SU-DHL-6 (cell line): ENCODE results near the gene GSK3A.

Experiments used
- H2AFZ ChIP-seq: fragments of 200-600 bp; sonication (generic); 2 replicates; pipeline ENCODE4 v1.6.1; 2014; ENCODE audit warnings: low read depth, mild to moderate bottlenecking, moderate library complexity, mixed read lengths, antibody characterized with exemption, low read length; ENCODE audit not compliant: severe bottlenecking
- H3F3A ChIP-seq: fragments of 200-600 bp; shearing (Covaris generic); 2 replicates; pipeline ENCODE4 v1.6.0; 2016; ENCODE audit warnings: antibody characterized with exemption, mild to moderate bottlenecking; ENCODE audit not compliant: insufficient read depth
- H3K27ac ChIP-seq: fragments of 200-600 bp; sonication (generic); 2 replicates; pipeline ENCODE4 v1.5.1; 2016; ENCODE audit warnings: low read depth, mild to moderate bottlenecking, low read length, moderate library complexity, mixed read lengths
- H3K27me3 ChIP-seq: fragments of 200-600 bp; sonication (generic), shearing (Covaris generic); 2 replicates; pipeline ENCODE4 v1.6.0; 2014; ENCODE audit warnings: mild to moderate bottlenecking, low read length
- H3K36me3 ChIP-seq: fragments of 200-600 bp; sonication (generic); 2 replicates; pipeline ENCODE4 v1.6.1; 2014; ENCODE audit warnings: mild to moderate bottlenecking, low read length, mixed read lengths
- H3K4me2 ChIP-seq: fragments of 300-600, 200-600 bp; shearing (Covaris generic), sonication (generic); 2 replicates; pipeline ENCODE4 v1.6.0; 2014; ENCODE audit warnings: low read length, low read depth, mild to moderate bottlenecking; ENCODE audit not compliant: poor library complexity, severe bottlenecking
- H3K4me3 ChIP-seq: fragments of 200-600 bp; sonication (generic); 2 replicates; pipeline ENCODE4 v1.5.1; 2014; ENCODE audit warnings: antibody characterized with exemption, low read length, mild to moderate bottlenecking, mixed read lengths; ENCODE audit not compliant: insufficient read depth, poor library complexity, severe bottlenecking
- H3K79me2 ChIP-seq: fragments of 200-600 bp; sonication (generic); 2 replicates; pipeline ENCODE4 v1.6.1; 2014; ENCODE audit warnings: mild to moderate bottlenecking, low read length, moderate library complexity; ENCODE audit not compliant: insufficient read depth
- H3K9ac ChIP-seq: fragments of 200-600 bp; sonication (generic); 2 replicates; pipeline ENCODE4 v1.7.0; 2014; ENCODE audit warnings: mild to moderate bottlenecking, low read length
- H3K9me2 ChIP-seq: fragments of 200-600 bp; sonication (generic); replicated peaks from 2 replicates; pipeline ENCODE4 v1.6.1; 2014; ENCODE audit warnings: low read length; ENCODE audit not compliant: insufficient read depth
- H3K9me3 ChIP-seq: fragments of 200-600 bp; sonication (generic); 2 replicates; pipeline ENCODE4 v1.6.1; 2014; ENCODE audit warnings: low read length, mixed read lengths; ENCODE audit not compliant: insufficient read depth
- H4K20me1 ChIP-seq: fragments of 200-600 bp; sonication (generic); 2 replicates; pipeline ENCODE4 v1.6.1; 2014; ENCODE audit warnings: low read depth, mild to moderate bottlenecking, antibody characterized with exemption, low read length, moderate library complexity, mixed read lengths
- EZH2phosphoT487 ChIP-seq: fragments of 200-600 bp; sonication (generic), shearing (Covaris generic); conservative IDR thresholded peaks from 2 replicates; pipeline ENCODE4 v1.6.1; 2018; ENCODE audit warnings: mild to moderate bottlenecking, antibody characterized with exemption, low read length, moderate library complexity, mixed read lengths
- TF ChIP-seq, protein P1 (sequence below): fragments of 200-600 bp; sonication (generic); IDR thresholded peaks from one replicate; pipeline ENCODE4 v1.5.1; 2017; ENCODE audit warnings: antibody characterized with exemption, mild to moderate bottlenecking, low read length, moderate library complexity; ENCODE audit not compliant: insufficient read depth, poor library complexity, severe bottlenecking

GSK3A gene

DNA sequence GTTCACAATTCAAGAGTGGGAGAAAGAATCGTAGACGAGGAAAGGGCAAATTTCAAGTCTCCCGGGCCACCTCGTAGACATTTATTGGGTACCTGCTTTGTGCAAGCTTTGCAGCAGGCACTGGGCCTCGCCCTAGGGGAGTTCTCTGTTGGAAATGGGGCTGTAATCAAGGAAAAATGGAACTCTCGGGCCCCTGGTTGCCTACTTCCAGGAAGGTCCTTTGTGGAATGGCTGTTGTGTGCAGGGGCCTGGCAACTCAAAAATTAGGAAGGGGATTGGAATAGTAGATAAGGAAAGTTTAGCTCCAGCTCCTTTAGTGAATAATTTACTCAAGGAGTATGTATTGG lies 21.7 kb downstream of the GSK3A start:
- TF ChIP-seq EZH2phosphoT487, result no peak
- TF ChIP-seq, protein P1, sequence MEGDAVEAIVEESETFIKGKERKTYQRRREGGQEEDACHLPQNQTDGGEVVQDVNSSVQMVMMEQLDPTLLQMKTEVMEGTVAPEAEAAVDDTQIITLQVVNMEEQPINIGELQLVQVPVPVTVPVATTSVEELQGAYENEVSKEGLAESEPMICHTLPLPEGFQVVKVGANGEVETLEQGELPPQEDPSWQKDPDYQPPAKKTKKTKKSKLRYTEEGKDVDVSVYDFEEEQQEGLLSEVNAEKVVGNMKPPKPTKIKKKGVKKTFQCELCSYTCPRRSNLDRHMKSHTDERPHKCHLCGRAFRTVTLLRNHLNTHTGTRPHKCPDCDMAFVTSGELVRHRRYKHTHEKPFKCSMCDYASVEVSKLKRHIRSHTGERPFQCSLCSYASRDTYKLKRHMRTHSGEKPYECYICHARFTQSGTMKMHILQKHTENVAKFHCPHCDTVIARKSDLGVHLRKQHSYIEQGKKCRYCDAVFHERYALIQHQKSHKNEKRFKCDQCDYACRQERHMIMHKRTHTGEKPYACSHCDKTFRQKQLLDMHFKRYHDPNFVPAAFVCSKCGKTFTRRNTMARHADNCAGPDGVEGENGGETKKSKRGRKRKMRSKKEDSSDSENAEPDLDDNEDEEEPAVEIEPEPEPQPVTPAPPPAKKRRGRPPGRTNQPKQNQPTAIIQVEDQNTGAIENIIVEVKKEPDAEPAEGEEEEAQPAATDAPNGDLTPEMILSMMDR, result no peak
- H2AFZ ChIP-seq, result no peak overlapping the region

DNA sequence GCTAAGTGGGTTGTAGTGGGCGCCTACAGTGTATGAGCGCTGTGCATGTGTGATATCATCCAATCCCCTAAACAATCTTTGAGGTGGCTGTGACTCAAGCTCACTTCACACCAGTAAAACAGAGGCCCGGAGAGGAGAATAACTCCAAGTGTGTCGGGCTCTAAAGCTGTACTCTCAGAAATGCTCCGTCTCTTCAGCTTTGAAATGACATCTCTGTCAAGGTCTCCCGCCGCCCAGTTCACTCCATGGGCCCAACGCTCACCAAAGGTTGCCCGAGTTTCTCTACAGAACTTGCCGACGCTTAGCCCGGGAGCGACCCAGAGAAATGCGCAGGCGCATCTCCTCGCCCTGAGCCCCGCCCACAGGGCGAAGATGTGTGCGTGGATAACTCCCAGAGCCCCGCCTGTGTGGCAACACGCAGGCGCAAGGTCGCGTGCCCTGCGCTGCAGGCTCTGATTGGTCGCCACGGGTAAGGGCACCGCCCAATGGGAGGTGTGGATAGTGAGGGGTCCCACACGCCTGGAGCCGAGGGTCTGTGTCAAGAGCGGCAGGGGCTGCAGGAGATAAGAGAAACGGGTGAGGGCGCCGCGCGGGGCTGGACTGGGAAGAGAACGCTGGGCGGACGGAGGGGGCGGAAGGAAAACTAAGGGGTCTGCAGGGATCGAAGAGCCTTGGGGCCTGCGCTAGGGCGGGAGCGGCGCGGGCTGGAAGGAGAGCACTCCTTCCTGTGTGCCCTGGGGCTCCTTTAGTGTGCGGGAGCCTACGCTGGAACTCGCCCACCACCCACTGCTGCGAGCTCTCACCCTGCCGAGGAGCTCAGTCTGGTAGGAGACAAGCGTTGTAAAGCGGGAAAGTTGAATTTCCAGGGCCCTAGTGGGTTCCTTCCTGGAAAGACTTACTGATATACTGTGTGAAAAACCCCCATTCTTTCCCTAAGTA lies 22.3 kb downstream of the GSK3A start, which contains the start of gene ZNF526:
TSS of gene ZNF526 (plus strand) at position 501 of the 939 bp plus-strand sequence. CDS start 4,092 bp downstream, outside the sequence.
- Histone ChIP-seq H4K20me1 (no peaks in the 10 kb centered on the region), H2AFZ (peak within 1 kb of the TSS; percentile 55), H3K36me3 (no peaks in the 10 kb centered on the region), H3K9ac (peak within 1 kb of the TSS; percentile 82), H3K4me3 (peak within 1 kb of the TSS; percentile 72), H3K79me2 (peaks cover 46% of the 10 kb centered on the region), H3K9me2 (no peaks in the 10 kb centered on the region), H3K4me2 (peak within 1 kb of the TSS; percentile 92), H3K27ac (peak within 1 kb of the TSS; percentile 65), H3F3A (no peaks in the 10 kb centered on the region), H3K27me3 (no peaks in the 10 kb centered on the region), H3K9me3 (no peaks in the 10 kb centered on the region)
- no peak for TF ChIP-seq EZH2phosphoT487
- TF ChIP-seq, protein P1, result no peak

More for the DNA sequence above, 21.7 kb downstream of the GSK3A start:
- no peaks in the 10 kb centered on the region for H4K20me1 ChIP-seq
- H3K9me3 ChIP-seq, result no peaks in the 10 kb centered on the region
- H3K79me2 ChIP-seq, result peaks cover 45% of the 10 kb centered on the region
- no peaks in the 10 kb centered on the region for H3K27me3 ChIP-seq
- peak overlapping the region; percentile 72 for H3K4me3 ChIP-seq
- peak overlapping the region; percentile 82 for H3K9ac ChIP-seq
- no peaks in the 10 kb centered on the region for H3K36me3 ChIP-seq
- peak overlapping the region; percentile 26 for H3K27ac ChIP-seq
- H3F3A ChIP-seq, result no peaks in the 10 kb centered on the region
- peak overlapping the region; percentile 92 for H3K4me2 ChIP-seq
- H3K9me2 ChIP-seq, result no peaks in the 10 kb centered on the region

DNA sequence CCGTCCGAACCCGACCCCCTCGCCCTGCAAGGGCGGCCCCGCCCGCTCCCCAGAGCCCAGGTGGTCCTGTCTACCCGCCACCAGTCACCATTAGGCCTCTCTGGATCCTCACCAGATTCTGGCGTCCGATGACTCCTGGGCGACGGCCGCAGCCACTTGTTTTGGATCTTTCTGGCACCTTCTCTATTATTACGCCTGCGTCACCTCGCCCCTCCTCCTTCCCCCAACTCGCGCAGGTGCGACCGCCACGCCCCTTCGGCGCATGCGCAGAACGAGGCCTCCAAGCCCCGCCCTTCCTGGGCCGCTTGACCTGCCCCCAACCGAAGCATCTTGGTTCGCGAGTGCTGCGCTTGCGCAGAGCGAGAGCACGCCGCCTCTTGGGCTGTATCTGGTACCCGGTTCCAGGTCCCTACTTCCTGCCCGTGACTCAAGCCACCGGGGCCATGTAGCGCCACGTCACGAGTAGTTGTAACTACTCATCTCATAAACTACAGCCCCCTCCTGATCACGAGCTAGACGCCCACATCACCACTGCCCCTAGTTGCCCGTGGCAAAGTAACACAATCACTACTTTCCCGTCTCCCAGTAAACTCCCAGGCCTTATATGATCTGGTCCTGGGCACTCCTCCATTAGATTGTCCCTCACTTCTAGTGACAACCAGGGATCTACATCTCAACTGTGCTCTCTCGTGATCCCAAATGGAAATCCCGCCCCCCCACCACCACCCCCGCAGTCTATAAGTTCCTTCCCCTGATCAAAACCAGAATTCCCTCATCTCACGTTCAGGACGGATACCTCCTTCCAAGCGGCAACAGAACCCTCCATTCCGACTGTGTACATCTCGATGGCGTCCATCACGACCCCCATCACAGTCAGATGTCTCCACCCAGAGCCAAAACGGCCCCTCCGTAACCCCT lies 24.6 kb downstream of the GSK3A start, which contains the start of gene DEDD2:
TSS of gene DEDD2 (minus strand) at position 158 of the 918 bp plus-strand sequence. CDS start 670 bp downstream, outside the sequence.
- H3K9me3 ChIP-seq, result no peaks in the 10 kb centered on the region
- no peaks in the 10 kb centered on the region for H4K20me1 ChIP-seq
- no peaks in the 10 kb centered on the region for H3K9me2 ChIP-seq
- peak within 1 kb of the TSS; percentile 68 for H3K4me2 ChIP-seq
- H3K36me3 ChIP-seq, result no peaks in the 10 kb centered on the region
- no peaks in the 10 kb centered on the region for H3K27me3 ChIP-seq
- peak within 1 kb of the TSS; percentile 66 for H2AFZ ChIP-seq
- no peaks in the 10 kb centered on the region for H3F3A ChIP-seq
- peak within 1 kb of the TSS; percentile 92 for H3K4me3 ChIP-seq
- H3K27ac ChIP-seq, result peak within 1 kb of the TSS; percentile 62
- peak within 1 kb of the TSS; percentile 83 for H3K9ac ChIP-seq
- H3K79me2 ChIP-seq, result peaks cover 49% of the 10 kb centered on the region
- no peak for TF ChIP-seq EZH2phosphoT487
- TF ChIP-seq, protein P1, result no peak
